ENCODE measurements around the gene FABP7.

The FABP7 gene

GRCh38 chr6:122810189-122810588 lies 30.7 kb downstream of the FABP7 start:
- H3K27ac ChIP-seq = no peak overlapping the region
- H3K4me1 ChIP-seq (ENCODE audit: low read depth, poor library complexity, severe bottlenecking) = no peaks in the 10 kb centered on the region
- TF ChIP-seq CTCF (conservative IDR thresholded peaks at IDR 0.05; ENCODE audit: low read depth, low read length) = no peak

GRCh38 chr6:122817358-122817757 lies 37.8 kb downstream of the FABP7 start:
- Histone ChIP-seq H3K4me2 (no peak overlapping the region), H3K27ac (no peak overlapping the region), H4K20me1 (ENCODE audit: insufficient read depth) (no peaks in the 10 kb centered on the region), H3K4me3 (IDR thresholded peaks at IDR 0.05; ENCODE audit: insufficient read depth, low read depth, low read length) (no peak overlapping the region), H3K27me3 (ENCODE audit: insufficient read depth, low read depth) (no peaks in the 10 kb centered on the region), H3K36me3 (ENCODE audit: insufficient read depth) (no peaks in the 10 kb centered on the region), H3K79me2 (ENCODE audit: insufficient read depth, low read depth) (no peaks in the 10 kb centered on the region), H3K4me1 (ENCODE audit: low read depth, poor library complexity, severe bottlenecking) (no peaks in the 10 kb centered on the region), H3K9ac (no peak overlapping the region), H2AFZ (ENCODE audit: low read depth) (no peak overlapping the region)
- no peak for TF ChIP-seq CTCF (conservative IDR thresholded peaks at IDR 0.05; ENCODE audit: low read depth, low read length)

More at GRCh38 chr6:122810189-122810588, 30.7 kb downstream of the FABP7 start:
- H3K27me3 ChIP-seq (ENCODE audit: insufficient read depth, low read depth) = no peaks in the 10 kb centered on the region
- no peak overlapping the region for H2AFZ ChIP-seq (ENCODE audit: low read depth)
- H3K79me2 ChIP-seq (ENCODE audit: insufficient read depth, low read depth) = no peaks in the 10 kb centered on the region
- no peak overlapping the region for H3K4me3 ChIP-seq (IDR thresholded peaks at IDR 0.05; ENCODE audit: insufficient read depth, low read depth, low read length)
- H4K20me1 ChIP-seq (ENCODE audit: insufficient read depth) = no peaks in the 10 kb centered on the region
- no peaks in the 10 kb centered on the region for H3K36me3 ChIP-seq (ENCODE audit: insufficient read depth)
- H3K9ac ChIP-seq = no peak overlapping the region
- no peak overlapping the region for H3K4me2 ChIP-seq

GRCh38 chr6:122817766-122818165 lies 38.2 kb downstream of the FABP7 start:
- no peak overlapping the region for H3K4me2 ChIP-seq
- no peaks in the 10 kb centered on the region for H3K79me2 ChIP-seq (ENCODE audit: insufficient read depth, low read depth)
- H2AFZ ChIP-seq (ENCODE audit: low read depth) = no peak overlapping the region
- no peaks in the 10 kb centered on the region for H4K20me1 ChIP-seq (ENCODE audit: insufficient read depth)
- no peak for TF ChIP-seq CTCF (conservative IDR thresholded peaks at IDR 0.05; ENCODE audit: low read depth, low read length)
- H3K4me3 ChIP-seq (IDR thresholded peaks at IDR 0.05; ENCODE audit: insufficient read depth, low read depth, low read length) = no peak overlapping the region
- no peak overlapping the region for H3K27ac ChIP-seq
- no peaks in the 10 kb centered on the region for H3K4me1 ChIP-seq (ENCODE audit: low read depth, poor library complexity, severe bottlenecking)
- no peaks in the 10 kb centered on the region for H3K27me3 ChIP-seq (ENCODE audit: insufficient read depth, low read depth)
- H3K9ac ChIP-seq = no peak overlapping the region
- H3K36me3 ChIP-seq (ENCODE audit: insufficient read depth) = no peaks in the 10 kb centered on the region

- Histone ChIP-seq H3K36me3 (ENCODE audit: insufficient read depth) (no peaks in the 10 kb centered on the region), H3K4me3 (IDR thresholded peaks at IDR 0.05; ENCODE audit: insufficient read depth, low read depth, low read length) (no peak overlapping the region), H3K9ac (no peak overlapping the region), H3K79me2 (ENCODE audit: insufficient read depth, low read depth) (no peaks in the 10 kb centered on the region), H3K4me1 (ENCODE audit: low read depth, poor library complexity, severe bottlenecking) (no peaks in the 10 kb centered on the region), H4K20me1 (ENCODE audit: insufficient read depth) (no peaks in the 10 kb centered on the region), H3K27me3 (ENCODE audit: insufficient read depth, low read depth) (no peaks in the 10 kb centered on the region), H3K4me2 (no peak overlapping the region), H2AFZ (ENCODE audit: low read depth) (no peak overlapping the region), H3K27ac (no peak overlapping the region)
- TF ChIP-seq CTCF (conservative IDR thresholded peaks at IDR 0.05; ENCODE audit: low read depth, low read length) = no peak
These were observed 39.4 kb downstream of the FABP7 start for GRCh38 chr6:122818866-122819265.

Measured in KMS-11 (cell line).